Measurements from ENCODE around the gene SDK1. TPM values are rescaled to one million over a fixed set of nuclear protein-coding genes. Genes with fewer than 3 reads are reported as not detected.

Gene SDK1
- total and polyA plus RNA-seq, 2 donors: 9.8 to 15.1 TPM

DNA sequence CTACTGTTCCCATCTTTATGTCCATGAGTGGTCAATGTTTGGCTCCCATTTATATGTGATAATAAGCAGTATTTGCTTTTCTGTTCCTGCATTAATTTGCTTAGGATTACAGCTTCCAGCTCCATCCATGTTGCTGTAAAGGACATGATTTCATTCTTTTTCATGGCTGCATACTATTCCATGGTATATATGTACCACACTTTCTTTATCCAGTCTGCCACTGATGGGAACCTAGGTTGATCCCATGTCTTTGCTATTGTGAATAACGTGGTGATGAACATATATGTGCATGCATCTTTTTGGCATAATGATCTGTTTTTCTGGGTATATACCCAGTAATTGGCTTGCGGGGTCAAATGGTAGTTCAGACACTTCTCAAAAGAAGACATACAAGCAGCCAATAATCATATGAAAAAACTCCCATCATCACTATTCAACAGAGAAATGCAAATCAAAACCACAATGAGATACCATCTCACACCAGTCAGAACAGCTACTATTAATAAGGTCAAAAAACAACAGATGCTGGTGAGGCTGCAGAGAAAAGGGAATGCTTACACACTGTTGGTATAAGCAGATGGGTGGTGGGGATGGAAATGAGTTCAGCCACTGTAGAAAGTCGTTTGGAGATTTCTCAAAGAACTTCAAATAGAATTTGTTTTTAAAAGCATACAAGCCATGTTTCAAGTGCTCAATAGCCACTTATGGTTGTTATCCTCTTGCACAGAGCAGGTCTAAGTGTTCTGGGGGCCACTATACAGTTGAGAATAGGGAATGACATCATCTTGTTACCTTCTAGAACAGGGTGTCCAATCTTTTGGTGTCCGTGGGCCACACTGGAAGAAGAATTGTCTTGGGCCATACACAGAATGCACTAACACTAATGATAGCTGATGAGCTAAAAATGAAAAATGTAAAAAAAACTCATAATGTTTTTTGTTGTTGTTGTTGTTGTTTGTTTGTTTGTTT, 23.2 kb upstream of the SDK1 start:
- 77% methylated on average over 4 of the region's 4 CpGs for WGBS
- Histone ChIP-seq H3K27ac (ENCODE audit: low read depth) (no peak overlapping the region), H3K36me3 (ENCODE audit: insufficient read depth) (no peaks in the 10 kb centered on the region), H3K4me1 (ENCODE audit: insufficient read depth) (no peaks in the 10 kb centered on the region), H3K4me3 (ENCODE audit: low read depth, low read length) (no peak overlapping the region)
- no peak for DNase-seq (ENCODE audit: extremely low spot score)

DNA sequence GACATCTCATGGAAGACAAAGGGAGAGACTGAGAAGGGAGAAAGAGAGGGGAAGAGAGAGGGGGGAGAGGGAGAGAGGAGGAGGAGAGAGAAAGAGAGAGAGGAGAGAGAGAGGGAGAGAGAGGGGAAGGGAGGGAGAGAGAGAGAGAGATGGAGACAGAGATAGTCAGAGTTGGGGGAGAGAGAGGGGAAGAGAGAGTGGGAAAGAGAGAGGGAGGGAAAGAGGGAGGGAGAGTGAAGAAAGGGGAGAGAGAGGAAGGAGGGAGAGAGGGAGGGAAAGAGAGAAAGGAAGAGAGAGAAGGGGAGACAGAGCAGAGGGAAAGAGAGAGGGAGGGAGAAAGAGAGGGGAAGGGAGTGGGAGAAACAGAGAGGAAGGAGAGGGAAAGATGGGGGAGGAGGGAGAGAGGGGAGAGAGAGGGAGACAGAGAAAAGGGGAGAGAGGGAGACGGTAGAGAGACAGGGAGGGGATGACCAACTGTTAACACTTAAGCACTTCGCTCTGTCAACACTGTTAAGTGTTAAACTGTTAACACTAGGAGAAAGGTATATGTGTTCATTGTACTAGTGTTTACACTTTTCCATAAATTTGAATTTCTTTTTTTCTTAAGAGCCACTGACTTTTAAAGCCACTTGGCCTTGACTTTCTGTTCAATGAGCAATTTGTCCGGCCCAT, 21.8 kb upstream of the SDK1 start:
- H3K36me3 ChIP-seq (ENCODE audit: insufficient read depth): no peaks in the 10 kb centered on the region
- no peak for DNase-seq (ENCODE audit: extremely low spot score)
- no peaks in the 10 kb centered on the region for H3K4me1 ChIP-seq (ENCODE audit: insufficient read depth)
- no peak overlapping the region for H3K27ac ChIP-seq (ENCODE audit: low read depth)
- WGBS: 76% methylated on average over 3 of the region's 3 CpGs
- no peak overlapping the region for H3K4me3 ChIP-seq (ENCODE audit: low read depth, low read length)

DNA sequence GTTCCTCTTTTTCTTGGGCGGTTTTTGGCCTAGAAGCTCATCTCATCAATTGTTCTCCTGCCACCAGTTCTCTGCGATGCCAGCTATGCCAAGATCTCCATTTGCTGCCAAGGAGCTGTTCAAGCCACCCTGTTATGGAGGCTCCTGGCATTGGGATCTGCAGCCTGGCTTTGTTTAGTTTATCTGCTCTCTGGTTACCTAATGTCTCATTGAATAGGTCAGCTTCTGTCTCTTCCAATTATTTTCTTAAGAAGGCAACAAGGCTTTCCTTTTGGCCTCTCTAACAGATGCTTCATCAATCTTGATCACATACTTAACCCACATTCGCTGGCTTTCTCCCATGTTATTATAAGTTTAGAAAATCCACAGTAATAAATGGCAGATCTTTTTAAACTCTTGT, 20.6 kb upstream of the SDK1 start:
- no peak for DNase-seq (ENCODE audit: extremely low spot score)
- Histone ChIP-seq H3K27ac (ENCODE audit: low read depth) (no peak overlapping the region), H3K4me3 (ENCODE audit: low read depth, low read length) (no peak overlapping the region), H3K4me1 (ENCODE audit: insufficient read depth) (no peaks in the 10 kb centered on the region), H3K36me3 (ENCODE audit: insufficient read depth) (no peaks in the 10 kb centered on the region)
- 61% methylated on average over 3 of the region's 3 CpGs for WGBS

DNA sequence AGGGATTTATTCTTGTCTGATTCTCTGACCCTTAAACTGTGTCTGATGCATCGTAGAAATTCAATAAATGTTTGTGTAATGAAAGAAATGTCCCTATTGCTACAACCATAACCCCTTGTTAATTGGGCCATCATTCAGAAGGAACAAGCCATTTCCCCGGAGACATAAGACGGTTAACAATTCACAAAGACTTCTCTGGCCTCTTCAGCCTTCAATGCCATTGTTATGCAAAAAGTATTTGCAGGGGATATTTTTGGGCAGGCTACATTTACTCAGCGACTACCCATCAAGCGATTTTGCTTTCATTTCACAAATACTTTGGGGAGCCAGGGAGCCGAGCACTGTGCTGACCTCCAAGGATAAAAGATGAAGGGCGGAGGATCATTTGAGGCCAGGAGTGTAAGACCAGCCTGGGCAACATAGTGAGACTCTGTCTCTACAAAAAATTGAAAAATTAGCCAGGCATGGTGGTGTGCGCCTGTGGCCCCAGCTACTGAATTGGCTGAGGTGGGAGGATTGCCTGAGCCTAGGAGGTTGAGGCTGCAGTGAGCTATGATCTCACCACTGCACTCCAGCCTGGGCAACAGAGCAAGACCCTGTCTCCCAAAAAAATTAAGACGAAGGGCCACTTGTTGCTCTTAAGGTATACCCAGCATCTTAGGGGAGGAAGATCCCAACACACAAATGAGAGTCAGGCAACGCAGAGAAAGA, 20.0 kb upstream of the SDK1 start:
- Histone ChIP-seq H3K27ac (ENCODE audit: low read depth) (no peak overlapping the region), H3K36me3 (ENCODE audit: insufficient read depth) (no peaks in the 10 kb centered on the region), H3K4me1 (ENCODE audit: insufficient read depth) (no peaks in the 10 kb centered on the region), H3K4me3 (ENCODE audit: low read depth, low read length) (no peak overlapping the region)
- WGBS: 82% methylated on average over 10 of the region's 10 CpGs
- DNase-seq (ENCODE audit: extremely low spot score): no peak

DNA sequence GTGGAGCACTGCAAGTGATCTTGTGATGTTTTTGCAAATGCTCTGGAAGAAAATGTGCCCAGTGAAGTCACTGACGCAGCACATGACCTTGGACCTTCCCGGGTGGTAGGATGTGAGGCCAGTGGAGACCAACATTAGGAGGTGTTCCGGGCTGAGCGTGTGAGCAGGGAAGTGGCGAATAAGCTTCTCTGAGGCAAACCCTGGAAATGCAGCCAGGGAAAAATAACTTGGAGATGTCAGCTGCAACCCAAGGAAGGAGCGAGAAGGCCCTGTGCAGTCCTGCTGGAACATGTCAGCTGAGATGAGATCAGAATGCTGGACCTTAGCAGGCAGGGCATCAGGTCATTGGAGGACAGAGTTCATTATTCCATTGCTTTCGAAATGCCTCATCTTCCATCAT, 18.6 kb upstream of the SDK1 start:
- Histone ChIP-seq H3K4me1 (ENCODE audit: insufficient read depth) (no peaks in the 10 kb centered on the region), H3K36me3 (ENCODE audit: insufficient read depth) (no peaks in the 10 kb centered on the region), H3K4me3 (ENCODE audit: low read depth, low read length) (no peak overlapping the region), H3K27ac (ENCODE audit: low read depth) (no peak overlapping the region)
- 65% methylated on average over 7 of the region's 7 CpGs for WGBS
- DNase-seq (ENCODE audit: extremely low spot score): no peak

DNA sequence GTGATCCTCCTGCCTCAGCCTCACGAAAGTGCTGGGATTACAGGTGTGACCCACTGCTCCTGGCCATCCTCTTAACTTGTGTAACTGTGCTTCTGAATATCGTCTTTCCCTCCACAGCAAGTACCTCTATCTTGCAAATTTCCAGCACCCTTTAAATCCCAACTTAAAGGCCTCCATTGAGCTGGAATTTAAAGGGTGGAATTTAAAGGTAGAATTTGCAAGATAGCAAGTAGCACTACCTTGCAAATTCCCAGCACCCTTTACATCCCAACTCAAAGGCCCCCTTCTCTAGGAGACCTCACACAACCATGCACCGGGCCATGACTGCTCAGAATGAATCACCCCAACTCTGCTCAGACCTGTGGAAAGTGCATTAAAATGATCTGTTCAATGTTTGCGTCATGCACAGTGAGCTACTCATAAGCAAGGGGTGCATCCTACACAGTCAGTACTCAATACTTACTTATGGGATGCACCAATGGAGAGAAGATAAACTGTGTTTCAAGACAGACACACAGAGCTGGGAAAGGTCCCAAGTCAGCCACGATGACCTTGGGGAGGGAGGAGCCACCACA, 17.8 kb upstream of the SDK1 start:
- Histone ChIP-seq H3K4me3 (ENCODE audit: low read depth, low read length) (no peak overlapping the region), H3K27ac (ENCODE audit: low read depth) (no peak overlapping the region), H3K36me3 (ENCODE audit: insufficient read depth) (no peaks in the 10 kb centered on the region), H3K4me1 (ENCODE audit: insufficient read depth) (no peaks in the 10 kb centered on the region)
- 75% methylated on average over 5 of the region's 5 CpGs for WGBS
- no peak for DNase-seq (ENCODE audit: extremely low spot score)

DNA sequence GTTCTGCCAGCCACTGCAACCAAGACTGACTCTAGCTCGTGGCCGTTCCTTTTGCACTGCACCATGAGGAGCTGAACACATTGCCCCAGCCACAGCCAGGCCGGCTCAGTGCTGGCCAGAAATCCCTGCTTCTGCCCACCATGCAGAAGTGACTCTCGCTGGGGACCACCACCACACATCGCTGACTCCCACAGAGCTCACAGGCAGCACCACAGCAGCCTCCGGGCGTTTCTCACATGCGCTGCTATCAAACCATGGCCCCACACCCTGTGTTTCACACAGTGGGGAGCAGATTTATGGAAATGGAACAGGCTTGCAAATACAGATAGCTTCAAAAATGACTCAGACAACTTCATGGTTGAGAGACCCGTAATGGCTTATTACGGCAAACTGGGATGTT, 15.4 kb upstream of the SDK1 start:
- Histone ChIP-seq H3K36me3 (ENCODE audit: insufficient read depth) (no peaks in the 10 kb centered on the region), H3K4me1 (ENCODE audit: insufficient read depth) (no peaks in the 10 kb centered on the region), H3K27ac (ENCODE audit: low read depth) (no peak overlapping the region), H3K4me3 (ENCODE audit: low read depth, low read length) (no peak overlapping the region)
- WGBS: 81% methylated on average over 10 of the region's 10 CpGs
- DNase-seq (ENCODE audit: extremely low spot score): no peak

DNA sequence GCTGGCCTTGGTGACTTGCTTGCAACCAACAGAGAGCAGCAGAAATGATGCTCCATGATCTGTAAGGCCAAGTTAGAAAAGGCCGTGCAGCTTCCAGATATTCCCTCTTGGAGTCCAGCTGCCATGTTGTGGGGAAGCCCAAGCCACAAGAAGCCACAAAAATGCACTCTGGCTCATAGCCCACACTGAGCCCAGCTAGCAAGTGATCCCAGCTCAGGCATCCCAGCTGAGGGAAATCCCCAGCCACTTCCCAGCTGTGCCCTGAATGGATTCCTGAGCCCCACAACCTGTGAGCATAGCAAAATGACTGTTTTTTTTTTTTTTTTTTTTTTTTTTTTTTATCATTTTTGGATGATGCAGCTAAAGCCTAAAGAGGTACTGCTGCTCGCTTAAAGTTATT, 11.1 kb upstream of the SDK1 start:
- no peaks in the 10 kb centered on the region for H3K36me3 ChIP-seq (ENCODE audit: insufficient read depth)
- no peak overlapping the region for H3K27ac ChIP-seq (ENCODE audit: low read depth)
- WGBS: 88% methylated on average over 2 of the region's 2 CpGs
- H3K4me3 ChIP-seq (ENCODE audit: low read depth, low read length): no peak overlapping the region
- no peak for DNase-seq (ENCODE audit: extremely low spot score)
- no peaks in the 10 kb centered on the region for H3K4me1 ChIP-seq (ENCODE audit: insufficient read depth)

DNA sequence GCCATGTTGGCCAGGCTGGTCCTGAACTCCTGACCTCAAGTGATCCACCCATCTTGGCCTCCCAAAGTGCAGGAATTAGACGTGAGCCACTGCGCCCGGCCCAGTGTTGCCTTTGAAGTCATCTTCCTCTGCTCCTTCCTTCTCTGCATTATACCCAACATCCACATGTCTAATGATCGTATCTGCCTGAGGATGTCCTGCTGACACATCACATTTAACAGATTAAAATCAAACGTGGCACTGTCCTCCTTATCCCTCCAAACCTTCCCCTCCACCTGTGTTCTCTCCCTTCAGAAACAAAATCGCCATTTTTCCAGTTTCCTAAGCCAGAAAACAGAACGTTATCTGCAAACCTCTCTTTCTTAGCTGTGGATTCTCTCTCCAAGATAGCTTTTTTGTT, 8.4 kb upstream of the SDK1 start:
- DNase-seq (ENCODE audit: extremely low spot score): no peak
- Histone ChIP-seq H3K27ac (ENCODE audit: low read depth) (no peak overlapping the region), H3K36me3 (ENCODE audit: insufficient read depth) (no peaks in the 10 kb centered on the region), H3K4me1 (ENCODE audit: insufficient read depth) (no peaks in the 10 kb centered on the region), H3K4me3 (ENCODE audit: low read depth, low read length) (no peak overlapping the region)
- WGBS: 72% methylated on average over 7 of the region's 7 CpGs

DNA sequence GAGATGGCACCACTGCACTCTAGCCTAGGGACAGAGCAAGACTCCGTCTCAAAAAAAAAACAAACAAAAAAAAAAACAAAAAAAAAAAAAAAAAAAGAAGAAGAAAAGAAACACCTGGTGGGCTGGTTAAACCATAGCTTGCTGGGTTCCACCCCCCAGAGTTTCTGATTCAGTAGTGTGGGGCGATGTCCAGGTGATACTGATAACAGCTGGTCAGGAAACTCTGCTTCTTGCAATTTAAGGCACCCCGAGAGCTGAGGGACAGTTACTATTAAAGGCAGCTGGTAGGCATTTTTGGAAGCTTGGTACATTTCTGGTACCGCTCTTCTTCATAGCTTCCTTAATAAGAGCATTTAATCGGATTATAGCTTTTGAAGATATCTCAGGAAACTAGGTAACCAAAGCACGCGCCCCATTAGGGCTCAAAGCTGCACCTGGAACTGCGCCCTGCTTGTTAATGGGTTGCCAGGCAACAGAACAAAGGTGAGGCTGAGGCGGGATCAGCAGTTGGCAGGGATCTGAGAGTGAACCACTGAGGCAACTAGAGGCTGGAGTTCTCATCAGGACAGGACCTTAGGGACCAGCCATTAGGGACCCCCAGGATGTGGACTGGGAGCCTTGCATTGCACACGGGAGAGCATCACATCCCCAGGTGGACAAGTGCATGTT, 6.5 kb upstream of the SDK1 start:
- Histone ChIP-seq H3K4me1 (ENCODE audit: insufficient read depth) (no peaks in the 10 kb centered on the region), H3K27ac (ENCODE audit: low read depth) (no peak overlapping the region), H3K36me3 (ENCODE audit: insufficient read depth) (no peaks in the 10 kb centered on the region), H3K4me3 (ENCODE audit: low read depth, low read length) (no peak overlapping the region)
- WGBS: 58% methylated on average over 10 of the region's 10 CpGs
- DNase-seq (ENCODE audit: extremely low spot score): peak; percentile 32

DNA sequence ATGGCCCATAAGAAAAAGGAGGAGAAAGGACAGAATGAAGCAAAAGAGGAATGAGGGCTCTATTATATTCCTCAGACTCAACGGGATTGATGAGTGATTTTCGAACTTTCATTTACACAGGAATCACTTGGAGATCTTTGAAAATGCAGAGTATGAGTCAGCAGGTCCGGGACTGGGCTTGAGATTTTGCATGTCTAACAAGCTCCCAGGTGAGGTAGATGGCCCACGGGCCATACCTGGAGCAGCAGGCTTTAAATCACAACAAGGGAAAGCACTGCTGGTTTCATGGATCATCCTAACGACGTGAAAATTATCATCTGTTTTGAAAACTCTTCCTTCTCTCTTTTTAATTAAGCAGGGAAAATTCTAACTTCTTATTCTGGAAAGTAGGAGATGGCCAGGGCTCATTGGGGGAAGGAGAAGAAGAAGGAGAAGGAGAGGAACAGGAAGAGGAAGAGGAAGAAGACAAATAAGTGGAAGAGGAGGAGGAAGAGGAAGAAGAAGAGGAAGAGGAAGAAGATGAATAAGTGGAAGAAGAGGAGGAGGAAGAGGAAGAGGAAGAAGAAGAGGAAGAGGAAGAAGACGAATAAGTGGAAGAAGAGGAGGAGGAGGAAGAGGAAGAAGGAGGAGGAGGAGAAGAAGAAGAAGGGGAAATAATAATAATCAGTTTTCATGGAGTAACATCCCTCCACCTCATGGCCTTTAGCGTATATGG, 3.8 kb upstream of the SDK1 start:
- Histone ChIP-seq H3K4me3 (ENCODE audit: low read depth, low read length) (no peak overlapping the region), H3K4me1 (ENCODE audit: insufficient read depth) (no peaks in the 10 kb centered on the region), H3K36me3 (ENCODE audit: insufficient read depth) (no peaks in the 10 kb centered on the region), H3K27ac (ENCODE audit: low read depth) (no peak overlapping the region)
- WGBS: 74% methylated on average over 8 of the region's 8 CpGs
- DNase-seq (ENCODE audit: extremely low spot score): no peak

DNA sequence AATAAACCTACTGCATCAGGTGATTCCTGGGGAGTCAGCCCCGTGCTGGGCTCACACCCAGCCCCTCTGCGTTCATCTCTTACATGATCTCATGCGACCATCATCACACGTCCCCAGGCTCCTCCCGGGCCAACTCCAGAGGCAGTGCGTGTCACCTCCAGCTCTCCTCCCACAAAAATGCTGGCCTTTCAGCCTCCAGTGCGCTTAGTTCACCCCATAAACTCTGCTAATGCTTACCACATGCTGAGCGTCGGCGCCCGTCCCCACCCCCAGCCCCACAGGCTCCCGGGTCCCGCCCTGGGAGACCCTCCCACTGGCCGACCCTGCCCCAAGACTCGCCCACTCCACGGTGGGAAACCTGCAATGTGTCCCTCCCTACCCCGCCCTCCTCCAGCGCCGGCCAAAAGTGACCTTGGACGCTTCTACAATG, 816 bp upstream of the SDK1 start:
- H3K27ac ChIP-seq (ENCODE audit: low read depth): no peak overlapping the region

DNA sequence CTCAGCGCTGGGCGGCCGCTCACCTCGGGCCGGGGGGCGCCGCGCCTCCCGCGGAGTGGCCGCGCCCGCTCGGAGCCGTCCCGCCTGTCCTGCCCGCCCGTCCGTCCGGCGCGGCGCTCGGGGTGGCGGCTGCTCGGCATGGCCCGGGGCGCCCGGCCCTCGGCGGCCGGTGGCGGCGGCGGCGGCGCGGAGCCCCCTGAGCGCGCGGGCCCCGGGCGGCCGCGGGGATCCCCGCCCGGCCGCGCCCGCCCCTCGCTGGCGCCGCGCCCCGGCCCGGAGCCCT, 338 bp downstream of the SDK1 start:
- H3K27ac ChIP-seq (ENCODE audit: low read depth): no peak overlapping the region
- DNase-seq (ENCODE audit: extremely low spot score): no peak
- H3K4me1 ChIP-seq (ENCODE audit: insufficient read depth): no peaks in the 10 kb centered on the region
- under 1% methylated on average over 56 of the region's 56 CpGs for WGBS
- no peaks in the 10 kb centered on the region for H3K36me3 ChIP-seq (ENCODE audit: insufficient read depth)
- H3K4me3 ChIP-seq (ENCODE audit: low read depth, low read length): peak overlapping the region; percentile 94

More for the DNA sequence above, 816 bp upstream of the SDK1 start:
- no peak for DNase-seq (ENCODE audit: extremely low spot score)
- Histone ChIP-seq H3K36me3 (ENCODE audit: insufficient read depth) (no peaks in the 10 kb centered on the region), H3K4me3 (ENCODE audit: low read depth, low read length) (peak overlapping the region; percentile 94), H3K4me1 (ENCODE audit: insufficient read depth) (no peaks in the 10 kb centered on the region)
- WGBS: 1% methylated on average over 20 of the region's 20 CpGs
